Measurements from ENCODE around the gene SULT4A1.

The SULT4A1 gene

GRCh38 chr22:43828998-43829782, 33.1 kb downstream of the SULT4A1 start:
- DNase-seq (ENCODE audit: low read depth in 1 of 2, low spot score in 1 of 2) = no peak

GRCh38 chr22:43828725-43828997, 33.7 kb downstream of the SULT4A1 start:
- DNase-seq (ENCODE audit: low read depth in 1 of 2, low spot score in 1 of 2) = no peak

- no peak for DNase-seq (ENCODE audit: low read depth in 1 of 2, low spot score in 1 of 2)
Measured at GRCh38 chr22:43827926-43828724, 34.2 kb downstream of the SULT4A1 start.

- DNase-seq (ENCODE audit: low read depth in 1 of 2, low spot score in 1 of 2) = no peak
Measured at GRCh38 chr22:43827003-43827735, 35.1 kb downstream of the SULT4A1 start.

- DNase-seq (ENCODE audit: low read depth in 1 of 2, low spot score in 1 of 2) = no peak
Measured at GRCh38 chr22:43826142-43827002, 35.9 kb downstream of the SULT4A1 start.

DNA sequence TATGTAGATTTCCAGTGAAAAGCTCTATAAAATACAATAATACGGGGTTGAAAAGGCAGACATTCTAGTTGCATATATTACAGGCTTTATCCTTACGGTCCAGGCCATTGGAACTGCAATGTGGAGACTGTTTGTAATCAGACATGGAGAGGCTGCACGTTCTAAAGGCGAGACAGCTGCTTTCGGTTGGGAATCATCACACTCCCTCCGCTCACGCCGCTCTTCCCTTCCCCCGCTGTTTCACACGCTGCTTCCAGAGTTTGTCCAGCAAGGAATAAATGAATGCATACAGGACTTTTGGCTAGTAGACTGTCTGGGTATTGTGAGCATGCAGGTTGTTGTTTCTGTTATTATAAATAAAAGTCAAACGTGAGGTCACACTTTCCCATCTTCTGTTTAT, 36.7 kb downstream of the SULT4A1 start:
- DNase-seq (ENCODE audit: low read depth in 1 of 2, low spot score in 1 of 2) = no peak

DNA sequence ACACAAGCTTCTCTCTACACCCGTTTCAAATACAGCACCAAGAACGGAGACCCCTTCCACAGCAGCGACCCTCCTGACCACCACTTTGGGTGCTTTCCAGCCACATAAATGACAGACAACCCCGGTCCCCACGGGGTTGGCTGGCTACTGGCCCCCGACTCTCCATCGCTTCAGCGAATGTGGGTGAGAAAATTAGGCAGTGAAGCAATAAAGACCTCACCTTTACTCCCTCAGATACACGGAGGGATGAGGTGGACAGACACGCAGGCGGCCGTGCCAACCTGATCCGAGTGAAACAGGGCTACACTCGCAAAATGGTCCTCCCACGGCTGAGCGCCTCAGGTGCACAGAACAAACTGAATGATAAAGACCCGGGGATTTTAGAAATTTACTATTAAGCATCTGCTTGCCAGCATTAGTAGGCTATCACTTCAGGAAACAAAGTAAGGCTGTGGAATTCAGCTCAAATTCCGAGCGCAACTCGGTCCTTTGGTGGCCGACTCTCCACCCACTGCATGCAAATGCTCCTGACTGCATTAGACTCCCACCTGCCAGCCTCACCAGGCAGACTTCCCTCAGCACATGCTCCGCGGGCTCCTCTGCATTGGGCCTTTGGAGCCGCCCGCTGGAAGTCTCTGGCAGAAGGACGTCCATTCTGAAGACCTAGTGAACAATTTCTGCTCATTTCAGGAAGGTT, 37.4 kb downstream of the SULT4A1 start:
- DNase-seq (ENCODE audit: low read depth in 1 of 2, low spot score in 1 of 2) = no peak

- no peak for DNase-seq (ENCODE audit: low read depth in 1 of 2, low spot score in 1 of 2)
Measured at GRCh38 chr22:43823911-43824665, 38.2 kb downstream of the SULT4A1 start.

- DNase-seq (ENCODE audit: low read depth in 1 of 2, low spot score in 1 of 2) = no peak
Measured at GRCh38 chr22:43823353-43823908, 38.9 kb downstream of the SULT4A1 start.

- DNase-seq (ENCODE audit: low read depth in 1 of 2, low spot score in 1 of 2) = no peak
Measured at GRCh38 chr22:43821606-43822425, 40.5 kb downstream of the SULT4A1 start.

DNA sequence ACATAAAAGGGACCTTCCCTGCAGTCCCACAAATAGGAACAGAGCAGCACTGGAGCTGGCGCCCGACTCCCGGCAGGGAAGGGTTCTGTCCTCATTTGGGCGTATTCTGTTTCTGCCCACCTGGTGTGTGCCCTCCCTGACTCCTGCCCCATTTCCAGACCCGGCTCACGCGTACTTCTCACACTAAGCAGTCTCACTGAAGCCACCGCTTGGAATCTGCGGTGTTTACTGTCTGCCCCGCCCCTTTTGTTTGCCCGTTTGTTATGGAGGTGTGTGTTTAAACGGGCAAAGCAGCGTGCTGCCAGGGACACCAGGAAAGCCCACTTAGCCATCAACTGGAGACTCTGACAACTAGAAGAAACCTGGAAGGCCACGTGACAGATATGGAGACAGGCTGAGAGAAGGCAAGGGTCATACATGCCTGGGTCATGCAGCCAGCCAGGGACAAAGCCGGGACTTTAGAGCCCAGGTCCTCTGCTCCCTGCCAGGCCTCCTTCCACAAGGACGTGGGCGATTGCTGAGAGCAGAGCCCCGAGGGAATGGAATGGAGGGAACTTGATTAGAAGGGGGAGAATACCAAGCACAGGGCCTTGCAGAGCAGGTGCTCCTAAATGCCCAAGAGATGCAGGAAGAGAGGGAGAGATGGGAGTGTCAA, 41.5 kb downstream of the SULT4A1 start:
- DNase-seq (ENCODE audit: low read depth in 1 of 2, low spot score in 1 of 2) = no peak

GRCh38 chr22:43819931-43820640, 42.2 kb downstream of the SULT4A1 start:
- no peak for DNase-seq (ENCODE audit: low read depth in 1 of 2, low spot score in 1 of 2)

DNA sequence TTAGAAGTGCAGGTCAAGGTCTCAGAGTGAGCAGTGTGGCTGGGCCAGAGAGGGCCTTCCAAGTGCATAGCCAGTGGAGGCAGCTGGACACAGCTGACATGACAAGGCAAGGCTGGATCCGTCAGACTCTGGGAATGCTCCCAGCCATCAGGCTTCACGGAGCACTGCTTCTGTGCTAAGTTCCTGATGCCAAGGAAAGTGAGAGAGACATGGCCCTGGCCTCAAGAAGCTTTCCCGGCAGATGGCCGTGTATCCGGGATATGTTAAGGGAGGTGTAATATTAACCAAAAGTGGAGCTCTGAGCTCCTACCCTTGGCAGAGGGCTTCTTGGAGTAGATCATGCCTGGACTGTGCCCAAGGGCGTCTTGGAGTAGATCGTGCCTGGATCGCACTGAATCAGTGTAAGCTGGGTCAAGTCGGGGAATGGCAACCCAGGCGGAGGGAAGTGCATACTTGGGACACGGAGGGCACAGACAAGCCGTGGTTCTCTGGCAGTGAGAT, 42.8 kb downstream of the SULT4A1 start:
- DNase-seq (ENCODE audit: low read depth in 1 of 2, low spot score in 1 of 2) = no peak

DNA sequence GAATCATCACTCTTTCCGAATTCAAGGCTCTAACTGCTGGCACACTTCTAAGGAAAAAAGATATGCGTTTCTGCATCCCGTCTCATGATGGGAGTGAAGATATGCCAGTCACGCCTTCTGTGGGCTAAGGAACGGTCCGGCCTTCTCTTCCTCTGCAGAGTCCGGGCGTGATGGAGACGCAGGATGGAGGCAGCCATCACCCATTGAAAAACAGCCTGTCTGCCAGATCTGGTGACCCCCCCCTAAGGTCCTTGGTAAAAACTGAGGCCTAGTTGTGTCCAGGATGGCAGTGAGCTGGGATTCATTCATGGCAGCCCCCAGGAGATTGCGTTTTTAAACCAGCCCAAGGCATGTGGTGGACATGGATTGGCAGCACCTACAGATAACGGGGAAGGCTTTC, 43.3 kb downstream of the SULT4A1 start:
- no peak for DNase-seq (ENCODE audit: low read depth in 1 of 2, low spot score in 1 of 2)

- no peak for DNase-seq (ENCODE audit: low read depth in 1 of 2, low spot score in 1 of 2)
Measured at GRCh38 chr22:43817402-43817801, 44.9 kb downstream of the SULT4A1 start.

DNA sequence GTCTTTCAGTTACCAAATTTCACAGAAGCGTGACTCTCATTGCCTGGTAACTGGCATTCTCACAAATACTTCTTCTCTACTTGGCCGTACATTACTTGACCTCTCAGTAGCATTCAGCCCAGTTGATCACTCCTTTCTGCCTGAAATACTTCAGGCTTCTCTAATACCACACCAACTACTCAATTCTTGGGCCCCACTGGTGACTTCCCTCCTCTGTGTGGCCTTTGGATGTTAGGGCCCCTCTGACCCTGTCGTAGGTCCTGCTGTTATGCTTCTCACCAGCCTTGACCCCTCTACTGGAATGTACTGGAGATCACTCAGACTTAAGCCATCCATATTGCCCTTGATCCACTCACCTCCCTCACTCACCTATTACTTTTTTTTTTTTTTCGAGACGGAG, 48.0 kb downstream of the SULT4A1 start:
- no peak for DNase-seq (ENCODE audit: low read depth in 1 of 2, low spot score in 1 of 2)

- DNase-seq (ENCODE audit: low read depth in 1 of 2, low spot score in 1 of 2) = no peak
Measured at GRCh38 chr22:43812890-43813289, 49.4 kb downstream of the SULT4A1 start.
